Dedifferentiated amniotic fluid mesenchymal stem cell (primary cell): ENCODE results near the gene NTRK3.

Experiments
- DNase-seq: peaks from one replicate; pipeline ENCODE4 v3.0.0-alpha.2; 2016; ENCODE audit errors: extremely low spot score

Gene NTRK3

GRCh38 chr15:88230823-88231222 lies 25.7 kb downstream of the NTRK3 start:
- DNase-seq = no peak

DNA sequence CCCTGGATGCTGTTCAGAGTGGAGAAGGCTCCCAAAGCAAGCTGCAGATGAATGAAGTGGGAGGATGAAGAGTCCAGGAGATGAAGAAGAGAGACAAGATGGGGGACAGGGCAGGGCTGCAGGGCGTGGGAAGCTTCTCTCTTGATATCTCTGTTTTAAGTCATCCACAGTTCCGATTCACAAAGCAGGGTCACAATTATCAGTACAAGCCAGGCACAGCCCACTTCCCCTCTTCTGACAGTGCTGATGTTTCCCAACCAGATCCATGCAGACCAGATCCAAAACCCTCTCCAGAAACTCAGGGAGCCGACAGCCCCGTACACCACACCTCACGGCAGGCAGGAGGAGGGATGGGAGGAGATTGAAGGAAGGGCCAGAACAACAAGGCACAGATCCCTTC lies 31.1 kb downstream of the NTRK3 start:
- no peak for DNase-seq

DNA sequence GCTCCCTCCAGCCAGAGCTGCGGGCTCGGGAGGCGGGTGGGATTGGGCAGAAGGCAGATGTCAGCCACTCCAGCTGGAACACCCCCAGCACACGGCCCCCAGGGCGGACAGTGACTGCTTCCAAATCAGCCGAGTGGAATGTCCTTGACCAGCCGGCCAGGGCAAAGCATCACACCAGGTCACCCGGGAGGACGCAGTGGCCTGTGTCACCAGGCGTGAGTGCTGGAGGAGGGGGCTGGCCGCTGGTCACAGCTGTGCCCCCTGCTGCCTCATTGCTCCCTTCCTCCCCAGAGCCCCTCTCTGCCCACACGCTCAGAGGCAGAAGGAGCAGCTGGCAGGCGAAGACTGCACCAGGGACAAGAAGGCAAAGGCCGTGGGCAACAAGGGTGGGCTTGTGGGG lies 33.5 kb downstream of the NTRK3 start:
- DNase-seq = no peak

- DNase-seq = no peak
These were observed 34.7 kb downstream of the NTRK3 start for GRCh38 chr15:88221836-88222235.

- no peak for DNase-seq
These were observed 35.9 kb downstream of the NTRK3 start for GRCh38 chr15:88220443-88221335.

DNA sequence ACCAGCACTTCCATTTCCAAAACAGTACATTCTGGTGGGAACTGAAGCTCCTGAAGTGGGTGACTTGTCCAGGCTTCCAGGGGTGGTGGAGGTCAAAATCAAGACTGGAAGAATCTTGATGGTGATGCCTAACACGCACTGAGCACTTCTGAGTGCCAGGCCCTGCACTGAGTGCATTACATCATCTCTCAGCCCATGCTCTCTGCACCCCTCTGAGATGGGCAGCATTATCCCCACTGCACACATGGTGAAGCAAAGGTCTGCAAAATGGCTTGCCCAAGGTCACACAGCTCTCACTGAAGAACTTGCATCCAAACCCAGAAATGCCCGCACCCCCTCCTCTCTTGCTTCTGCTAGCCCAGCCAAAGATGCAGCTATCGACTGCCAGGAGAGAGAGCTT lies 36.9 kb downstream of the NTRK3 start:
- no peak for DNase-seq

DNA sequence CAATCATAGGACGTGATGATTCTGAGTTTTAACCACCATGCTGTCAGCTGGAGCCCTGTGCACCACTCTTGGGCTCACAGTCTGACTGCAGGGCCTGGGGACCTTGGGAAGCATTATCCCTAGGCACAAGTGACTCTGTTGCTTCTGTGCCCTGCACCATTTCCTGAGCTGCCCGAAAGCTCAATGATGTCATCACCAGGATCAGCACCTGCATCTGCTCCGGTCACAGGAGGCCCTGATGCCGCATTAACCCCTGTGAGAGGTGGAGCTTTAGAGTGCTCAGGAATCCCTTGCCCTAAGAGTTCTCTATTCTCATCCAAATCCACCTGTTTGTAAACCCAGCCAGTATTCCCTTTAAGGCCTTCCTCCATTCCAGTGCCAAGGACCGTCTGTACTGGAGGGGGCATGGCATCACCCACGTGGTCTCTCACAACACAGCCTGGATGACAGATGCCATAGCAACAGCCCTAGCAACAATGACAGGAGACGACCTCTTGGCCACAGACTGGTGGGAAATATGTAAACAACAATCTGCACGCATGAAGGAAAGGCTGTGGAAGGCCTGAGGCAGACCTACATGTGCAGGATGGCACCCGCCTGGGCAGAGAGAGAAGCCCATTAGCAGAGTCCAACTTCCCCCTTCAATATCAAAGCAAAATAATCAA lies 37.9 kb downstream of the NTRK3 start:
- no peak for DNase-seq

GRCh38 chr15:88215066-88215648 lies 41.4 kb downstream of the NTRK3 start:
- no peak for DNase-seq

DNA sequence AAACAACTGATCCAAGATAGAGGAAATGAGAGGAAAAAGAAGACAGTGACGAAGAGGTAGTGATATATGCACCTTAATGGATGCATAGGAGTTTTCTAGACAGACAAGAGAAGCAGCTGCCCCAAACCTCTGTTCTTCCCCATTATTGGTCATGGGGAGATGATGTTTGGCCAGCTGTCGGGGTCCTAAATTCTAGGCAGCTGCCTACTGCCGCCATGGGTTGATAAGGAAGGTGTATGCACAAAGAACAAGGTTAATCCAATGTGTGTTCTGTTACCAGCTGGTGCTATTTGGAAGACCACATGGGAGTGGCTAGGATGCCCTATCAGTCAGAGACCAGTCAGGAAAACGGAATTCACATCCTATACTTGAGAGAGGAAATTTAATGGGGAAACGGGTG lies 47.4 kb downstream of the NTRK3 start:
- DNase-seq = no peak

GRCh38 chr15:88208396-88208795 lies 48.1 kb downstream of the NTRK3 start:
- DNase-seq = no peak

DNA sequence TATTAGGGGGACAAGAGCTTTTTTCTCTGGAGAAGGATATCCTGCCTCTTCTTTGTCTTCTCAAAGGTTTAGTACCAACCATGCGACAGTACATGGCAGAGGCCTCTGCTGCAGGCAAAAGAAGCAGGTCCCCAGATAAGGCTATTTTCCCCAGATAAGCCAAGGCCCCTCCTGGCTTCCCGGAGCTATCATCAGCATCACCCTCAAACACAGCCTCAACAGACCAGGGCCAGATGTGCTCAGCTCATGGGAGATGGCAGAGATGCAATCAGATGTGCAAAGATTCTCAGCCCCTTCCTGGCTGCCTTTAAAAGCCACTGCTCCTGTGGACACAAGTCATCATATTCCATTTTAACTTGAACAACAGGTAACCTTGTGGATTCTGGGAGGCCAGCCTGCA lies 49.0 kb downstream of the NTRK3 start:
- DNase-seq = no peak

DNA sequence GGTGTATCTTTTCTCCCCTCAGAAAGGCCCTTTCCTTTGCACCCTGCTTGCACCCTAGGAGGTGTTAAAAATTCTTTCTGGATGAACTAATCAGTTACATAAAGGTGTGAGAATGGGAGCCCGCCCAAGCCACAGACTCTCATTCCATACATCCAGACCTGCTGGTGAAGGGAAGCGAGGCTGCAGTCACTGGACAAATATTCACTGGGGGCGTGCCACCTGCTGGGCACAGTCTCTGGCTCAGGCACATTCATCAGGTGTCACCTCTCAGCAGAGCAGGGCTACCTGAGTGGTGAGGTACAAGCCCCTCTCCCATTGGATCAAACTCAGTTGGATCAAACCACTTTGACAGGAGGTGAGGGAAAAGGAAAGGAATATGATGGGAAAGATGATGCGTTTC lies 52.0 kb downstream of the NTRK3 start:
- no peak for DNase-seq

DNA sequence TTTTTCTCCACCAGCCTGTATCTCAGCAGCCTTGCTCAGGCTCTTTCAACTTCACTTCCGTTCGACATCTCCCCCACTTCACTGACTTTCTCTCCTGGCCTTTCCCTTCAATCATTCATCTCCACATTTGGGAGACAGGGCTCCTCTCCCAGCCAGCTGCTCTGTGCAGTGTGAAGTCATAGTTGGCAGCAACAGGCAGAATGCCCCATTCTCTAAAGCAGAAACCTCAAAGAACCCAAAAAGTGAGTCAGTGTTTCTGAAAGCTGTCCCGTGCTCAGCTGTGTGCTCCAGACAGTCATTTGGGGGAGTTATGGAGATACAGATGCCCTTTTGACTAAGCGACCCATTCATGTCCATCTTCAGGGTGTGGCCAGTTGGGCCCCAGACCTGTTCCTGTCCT lies 54.3 kb downstream of the NTRK3 start:
- no peak for DNase-seq

- no peak for DNase-seq
These were observed 55.3 kb downstream of the NTRK3 start for GRCh38 chr15:88201207-88201606.

DNA sequence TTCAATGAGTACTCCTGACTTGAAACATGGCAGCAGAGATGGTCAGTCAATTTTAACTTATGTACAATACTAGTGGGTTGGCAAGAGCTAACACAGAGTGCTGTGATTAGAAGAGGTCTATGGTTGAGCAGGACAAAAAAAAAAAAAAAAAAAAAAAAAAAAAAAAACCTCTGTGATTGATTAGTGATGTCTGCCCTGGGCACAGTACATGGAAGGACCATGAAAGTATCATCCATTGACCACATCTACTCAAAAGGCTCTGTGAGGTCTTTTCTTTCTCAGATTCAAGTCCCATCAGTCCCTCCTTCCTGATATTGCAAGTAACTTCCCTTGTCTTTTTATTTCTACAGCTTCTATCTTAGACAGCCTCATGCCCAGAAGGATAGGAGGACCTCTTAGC lies 59.6 kb downstream of the NTRK3 start:
- DNase-seq = no peak

DNA sequence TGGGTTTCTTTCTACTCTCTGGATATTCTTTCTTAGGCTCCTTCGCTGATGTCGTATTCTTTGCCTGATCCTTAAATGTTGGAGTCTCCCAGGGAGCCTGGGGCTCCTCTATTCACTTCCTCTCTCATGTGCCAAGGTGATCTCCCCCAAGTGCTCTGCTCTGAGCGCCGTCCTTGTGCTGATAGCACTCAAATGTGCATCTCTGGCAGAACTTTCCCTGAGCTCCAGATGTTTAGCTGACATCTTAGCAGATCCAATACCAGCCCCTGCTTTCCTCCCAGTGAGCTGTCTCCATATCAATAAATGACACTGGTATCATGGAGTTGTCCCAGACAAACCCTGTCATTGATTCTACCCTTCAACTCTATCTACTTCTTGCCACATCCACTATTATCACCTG lies 62.4 kb downstream of the NTRK3 start:
- no peak for DNase-seq

- DNase-seq = no peak
These were observed 63.1 kb downstream of the NTRK3 start for GRCh38 chr15:88193415-88193814.

- no peak for DNase-seq
These were observed 64.8 kb downstream of the NTRK3 start for GRCh38 chr15:88191812-88192165.

GRCh38 chr15:88190232-88190631 lies 66.3 kb downstream of the NTRK3 start:
- DNase-seq = no peak

DNA sequence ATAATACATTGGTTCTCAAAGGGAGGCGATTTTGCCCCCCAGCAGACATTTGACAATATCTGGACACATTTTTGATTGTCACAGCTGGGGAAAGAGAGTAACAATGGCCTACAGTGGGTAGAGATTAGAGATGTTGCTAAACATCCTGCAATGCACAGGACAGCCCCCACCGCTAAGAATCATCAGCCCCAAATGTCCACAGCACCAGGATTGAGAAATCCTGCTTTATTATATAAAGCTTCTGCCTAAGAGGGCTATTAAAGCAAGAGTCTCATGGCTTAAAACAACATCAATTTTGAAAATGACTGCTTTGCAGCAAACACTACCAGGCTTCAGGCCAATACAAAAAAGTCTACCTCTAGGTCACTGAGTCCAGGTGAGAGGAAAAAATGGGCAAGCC lies 68.2 kb downstream of the NTRK3 start:
- no peak for DNase-seq

GRCh38 chr15:88187195-88187594 lies 69.3 kb downstream of the NTRK3 start:
- DNase-seq = no peak

DNA sequence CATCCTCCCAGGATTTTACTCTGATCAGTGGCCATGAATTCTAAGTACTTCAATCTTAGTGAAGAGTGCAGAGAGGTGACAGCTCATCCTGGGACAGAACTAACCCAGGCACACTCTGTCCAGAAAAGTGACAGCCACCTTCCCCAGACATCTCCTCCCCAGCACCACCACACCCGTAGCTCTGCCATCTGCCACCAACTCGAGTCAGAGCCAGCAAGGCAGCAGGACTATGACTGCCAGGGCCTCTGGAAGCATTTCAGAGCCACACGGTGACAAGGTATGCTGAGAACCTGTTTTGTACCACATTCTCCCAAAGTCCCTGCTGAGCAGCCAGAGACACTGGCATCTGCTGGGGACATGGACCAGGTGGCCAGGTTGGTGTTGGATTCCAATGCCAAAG lies 71.0 kb downstream of the NTRK3 start:
- no peak for DNase-seq

DNA sequence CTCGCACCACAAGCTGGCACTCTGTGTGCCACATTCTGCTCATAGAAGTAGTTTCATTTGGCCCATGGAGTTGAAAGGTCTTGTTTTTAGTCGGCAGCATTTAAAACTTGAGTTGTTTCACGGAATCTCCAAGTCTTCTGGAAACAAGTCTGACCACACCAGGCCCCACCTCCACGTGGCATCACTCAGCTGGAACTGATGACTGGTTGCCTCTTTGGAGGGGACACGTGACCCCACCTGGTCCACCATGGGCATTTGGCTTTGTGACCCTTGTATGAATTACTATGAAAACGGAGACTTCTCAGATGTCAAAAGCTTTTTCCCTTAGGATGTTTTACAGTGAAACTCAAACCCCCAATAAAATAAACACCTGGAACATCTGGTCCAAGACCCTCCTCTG lies 74.9 kb downstream of the NTRK3 start:
- DNase-seq = no peak
